Measurements from ENCODE around the gene TEDC1. TPM values are rescaled to one million over a fixed set of nuclear protein-coding genes. Genes with fewer than 3 reads are reported as not detected.

The TEDC1 gene
- total RNA-seq, 3 donors from 2014 or later: 4.9 to 7.8 (median 6.7) TPM

GRCh38 chr14:105491366-105491973 is 424 bp downstream of the TEDC1 start:
- H3K27ac ChIP-seq: peak overlapping the region; percentile 94 to 99
- peak in 1 of 2 donors; percentile 50 for DNase-seq (ENCODE audit: low spot score in 2 of 2)
- no peaks in the 10 kb centered on the region for H3K9me3 ChIP-seq
- TF ChIP-seq CTCF (IDR thresholded peaks at IDR 0.05): no peak
- no peak for TF ChIP-seq POLR2A (IDR thresholded peaks at IDR 0.05)
- TF ChIP-seq POLR2AphosphoS5 (IDR thresholded peaks at IDR 0.05): no peak
- intact Hi-C loops (cut with DNase I; ENCODE audit: low total_unique reads): no loop called here
- H3K27me3 ChIP-seq: no peaks in the 10 kb centered on the region
- H3K4me3 ChIP-seq: peak overlapping the region; percentile 77 to 88 (median 79)
- no peaks in the 10 kb centered on the region for H3K36me3 ChIP-seq
- H3K4me1 ChIP-seq: peaks cover 7 to 18% of the 10 kb centered on the region in 2 donors

DNA sequence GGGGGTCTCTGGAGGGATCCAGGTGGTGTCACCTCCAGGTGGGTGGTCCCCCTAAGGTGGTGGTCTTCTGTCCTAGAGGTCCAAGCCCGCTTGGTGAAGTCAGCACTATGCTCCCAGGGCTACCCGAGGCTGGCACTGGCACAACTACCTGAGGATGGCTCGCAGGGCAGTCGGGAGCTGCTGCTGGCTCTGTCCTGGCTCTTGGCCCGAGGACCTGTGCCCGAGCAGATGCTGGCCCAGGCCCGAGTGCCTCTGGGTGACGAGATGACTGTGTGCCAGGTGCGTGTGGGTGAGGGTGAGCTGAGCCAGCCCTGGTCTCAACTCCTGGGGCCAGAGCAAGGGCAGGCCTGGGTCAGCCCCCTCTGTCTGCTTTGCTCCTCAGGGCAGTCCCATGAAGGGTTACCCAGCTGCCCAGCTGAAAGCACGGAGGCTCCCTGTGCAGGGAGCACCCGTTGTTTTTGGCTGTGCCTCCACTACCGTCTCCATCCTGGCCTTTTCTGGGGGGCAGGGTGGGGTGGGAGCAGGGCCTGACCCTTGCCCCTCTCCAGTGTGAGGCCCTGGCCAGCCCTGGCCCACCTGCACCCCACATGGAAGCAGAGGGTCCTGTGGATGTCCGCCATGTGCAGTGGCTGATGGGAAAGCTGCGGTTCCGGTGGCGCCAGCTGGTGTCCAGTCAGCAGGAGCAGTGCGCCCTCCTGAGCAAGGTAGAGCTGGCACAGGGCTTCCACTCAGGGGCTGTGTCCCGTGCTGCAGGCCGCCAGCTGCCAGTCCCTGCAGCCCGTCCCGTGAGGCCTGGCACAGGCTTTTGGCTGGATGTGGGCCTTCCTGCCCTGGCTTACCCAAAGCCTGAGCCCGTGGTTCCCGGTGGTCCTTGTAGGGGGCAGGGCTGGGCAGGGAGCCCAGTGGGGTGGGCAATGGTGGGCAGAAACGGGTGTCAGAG is 1.3 kb downstream of the TEDC1 start:
- Histone ChIP-seq H3K27ac (peak overlapping the region in 1 of 2 donors; percentile 99), H3K27me3 (no peaks in the 10 kb centered on the region), H3K9me3 (no peaks in the 10 kb centered on the region), H3K4me3 (peak overlapping the region in 1 of 3 donors; percentile 77), H3K36me3 (no peaks in the 10 kb centered on the region), H3K4me1 (peaks cover 10 to 13% of the 10 kb centered on the region in 2 donors)
- peak in 1 of 2 donors; percentile 40 for DNase-seq (ENCODE audit: low spot score in 2 of 2)
- TF ChIP-seq CTCF (IDR thresholded peaks at IDR 0.05) (no peak), POLR2AphosphoS5 (IDR thresholded peaks at IDR 0.05) (no peak), POLR2A (IDR thresholded peaks at IDR 0.05) (no peak)
- intact Hi-C loops (cut with DNase I; ENCODE audit: low total_unique reads): no loop called here

- Histone ChIP-seq H3K4me1 (peaks cover 5 to 10% of the 10 kb centered on the region in 2 donors), H3K4me3 (no peak overlapping the region), H3K27me3 (no peaks in the 10 kb centered on the region), H3K9me3 (no peaks in the 10 kb centered on the region), H3K36me3 (no peaks in the 10 kb centered on the region), H3K27ac (no peak overlapping the region)
- intact Hi-C loops (cut with DNase I; ENCODE audit: low total_unique reads): no loop called here
- TF ChIP-seq POLR2AphosphoS5 (IDR thresholded peaks at IDR 0.05): no peak
- TF ChIP-seq POLR2A (IDR thresholded peaks at IDR 0.05): no peak
- TF ChIP-seq CTCF (IDR thresholded peaks at IDR 0.05): no peak
- no peak for DNase-seq (ENCODE audit: low spot score in 2 of 2)
Measured at GRCh38 chr14:105492971-105493871, 2.2 kb downstream of the TEDC1 start.

DNA sequence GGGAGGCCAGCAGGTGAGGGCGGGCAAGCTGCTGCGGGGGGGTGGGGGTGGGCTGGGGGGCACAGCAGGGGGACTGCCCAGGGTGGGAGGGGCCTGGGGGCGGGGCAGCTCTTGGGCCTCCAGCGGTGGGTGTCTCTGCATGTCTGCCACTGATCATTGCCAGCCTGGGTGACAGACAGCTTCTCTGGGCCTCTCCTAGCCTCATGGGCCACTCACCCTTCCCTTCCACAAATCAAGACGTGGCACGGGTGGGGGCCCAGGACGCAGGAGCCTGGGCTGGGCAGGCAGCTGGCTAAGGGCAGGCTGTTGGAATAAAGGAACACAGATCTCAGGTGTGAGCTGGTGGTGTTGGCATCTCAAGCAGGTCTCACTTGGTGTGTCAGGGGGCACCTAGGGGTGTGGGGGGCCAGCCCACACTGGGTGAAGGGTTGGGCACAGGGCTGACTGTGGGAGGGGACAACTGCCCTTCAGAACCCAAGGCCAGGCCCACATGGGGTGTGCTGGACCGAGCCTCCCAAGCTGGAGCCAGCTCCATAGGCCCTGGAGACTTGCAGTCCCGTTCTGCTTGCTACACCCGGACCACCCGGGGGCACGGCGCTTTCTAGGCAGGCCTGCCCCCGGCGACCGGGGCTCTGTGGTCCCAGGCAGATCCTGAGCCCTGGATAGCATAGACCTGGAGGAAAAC is 3.0 kb downstream of the TEDC1 start:
- no peak overlapping the region for H3K4me3 ChIP-seq
- H3K27ac ChIP-seq: no peak overlapping the region
- TF ChIP-seq POLR2A (IDR thresholded peaks at IDR 0.05) (no peak), CTCF (IDR thresholded peaks at IDR 0.05) (no peak), POLR2AphosphoS5 (IDR thresholded peaks at IDR 0.05) (no peak)
- H3K27me3 ChIP-seq: no peaks in the 10 kb centered on the region
- no peaks in the 10 kb centered on the region for H3K36me3 ChIP-seq
- intact Hi-C loops (cut with DNase I; ENCODE audit: low total_unique reads): no loop called here
- no peaks in the 10 kb centered on the region for H3K9me3 ChIP-seq
- H3K4me1 ChIP-seq: peaks cover 6 to 10% of the 10 kb centered on the region in 2 donors
- no peak for DNase-seq (ENCODE audit: low spot score in 2 of 2)

Data from breast epithelium (tissue), 4 donors.